HG03469 (cell line): ENCODE measurements around the gene MKS1.

Experiments
- ATAC-seq: cut with Tn5 transposase; IDR thresholded peaks from one replicate; pipeline ENCODE4 v1.9.1; 2021; ENCODE audit warnings: mild to moderate bottlenecking, moderate library complexity, moderate number of reproducible peaks; ENCODE audit not compliant: unreplicated experiment

Gene MKS1

DNA sequence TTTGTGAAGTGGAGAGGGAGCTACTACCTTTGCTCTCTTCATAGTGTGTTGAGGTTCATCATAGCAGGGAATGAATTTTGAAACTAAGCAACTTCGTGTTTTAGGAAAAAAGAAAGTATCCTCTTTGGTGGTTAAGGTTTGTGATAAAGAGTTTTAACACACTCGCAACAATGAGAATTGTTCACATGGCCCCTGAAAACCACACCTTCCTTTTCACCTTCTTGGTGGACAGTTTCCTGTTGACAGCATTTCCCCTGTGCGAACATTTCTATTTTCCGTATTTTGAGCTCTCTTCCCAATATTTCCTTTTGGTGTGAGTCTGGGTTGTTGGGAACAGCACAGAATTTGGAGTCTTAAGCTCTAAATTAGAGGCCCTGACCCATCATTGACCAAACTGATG lies 48.4 kb downstream of the MKS1 start:
- ATAC-seq = no peak

DNA sequence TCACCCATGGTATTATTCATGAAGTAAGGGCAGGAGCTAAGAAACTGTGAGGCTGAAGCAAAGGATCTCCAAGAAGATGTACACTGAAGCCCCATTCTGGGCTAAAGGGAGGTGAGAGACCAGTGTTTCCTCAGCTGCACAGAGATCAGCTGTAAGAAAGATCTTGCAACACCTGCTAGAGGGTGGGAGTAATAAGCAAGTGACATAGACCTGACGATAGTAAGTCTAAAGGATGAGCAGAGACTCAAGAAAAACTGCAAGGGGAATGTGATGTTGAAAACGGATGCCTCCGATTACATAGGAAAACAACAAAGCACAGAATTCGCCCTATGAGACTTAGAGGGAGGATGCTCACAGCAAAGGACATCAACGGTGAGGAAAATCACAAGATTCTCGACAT lies 52.4 kb downstream of the MKS1 start, which contains the start of gene OR4D2:
Gene OR4D2, plus strand, starts transcription at position 301 of the 400 bp plus-strand sequence. CDS start 2,674 bp downstream, outside the sequence.
- no peak for ATAC-seq

DNA sequence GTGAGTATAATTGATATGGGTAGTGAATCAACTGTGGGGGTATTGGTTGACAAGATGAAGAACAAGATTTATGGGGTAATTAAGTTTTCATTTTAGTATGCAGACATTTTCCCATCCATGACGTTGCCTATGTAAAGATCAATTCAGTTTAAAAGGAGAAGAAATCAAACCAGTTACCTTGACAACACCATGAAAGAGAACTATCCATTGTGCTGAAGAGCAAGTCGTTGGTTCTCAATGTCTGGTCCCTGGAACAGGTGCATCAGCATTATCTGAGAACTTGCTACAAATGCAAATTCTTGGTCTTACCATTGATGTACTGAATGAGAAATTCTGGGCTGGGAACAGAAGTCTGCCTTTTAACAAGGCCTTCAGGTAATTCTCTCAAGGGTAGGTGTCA lies 53.1 kb downstream of the MKS1 start:
- ATAC-seq = no peak

DNA sequence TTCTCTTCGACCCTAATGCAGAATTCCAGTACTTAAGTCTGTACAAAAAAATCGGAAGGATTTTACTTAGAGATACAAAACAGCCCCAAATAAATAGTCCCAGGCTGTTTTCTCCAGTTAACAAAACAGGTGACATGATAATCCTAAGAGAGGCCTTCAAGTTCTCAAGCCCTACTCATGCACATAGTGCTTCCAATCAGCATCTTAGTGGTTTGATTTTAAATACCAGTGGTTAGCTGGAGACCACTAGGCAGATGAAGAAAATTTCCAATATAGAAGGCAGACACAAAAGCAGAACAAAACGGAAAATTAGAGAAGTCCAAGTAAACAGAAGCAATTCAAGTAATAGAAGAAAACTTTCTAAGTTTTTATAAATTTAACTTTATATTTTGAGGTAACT lies 57.5 kb downstream of the MKS1 start:
- no peak for ATAC-seq

DNA sequence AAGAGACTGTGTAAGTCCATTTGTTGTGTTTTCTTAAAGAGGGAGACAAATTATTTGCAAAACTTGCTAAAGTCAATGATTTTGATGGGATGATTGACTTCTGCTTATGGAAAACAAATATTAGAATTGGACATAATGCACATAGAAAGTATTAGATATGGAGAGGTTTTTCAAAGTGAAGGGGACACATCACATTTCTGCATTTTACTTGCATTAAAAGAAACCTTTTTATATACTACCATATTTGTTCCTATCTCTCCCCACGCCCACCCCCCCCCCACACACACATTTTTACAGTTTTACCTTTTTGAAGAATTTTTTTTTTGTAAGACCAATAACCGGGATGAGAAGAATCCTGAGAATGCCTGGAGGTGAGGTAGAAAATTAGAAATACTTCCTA lies 60.9 kb downstream of the MKS1 start:
- ATAC-seq = no peak

DNA sequence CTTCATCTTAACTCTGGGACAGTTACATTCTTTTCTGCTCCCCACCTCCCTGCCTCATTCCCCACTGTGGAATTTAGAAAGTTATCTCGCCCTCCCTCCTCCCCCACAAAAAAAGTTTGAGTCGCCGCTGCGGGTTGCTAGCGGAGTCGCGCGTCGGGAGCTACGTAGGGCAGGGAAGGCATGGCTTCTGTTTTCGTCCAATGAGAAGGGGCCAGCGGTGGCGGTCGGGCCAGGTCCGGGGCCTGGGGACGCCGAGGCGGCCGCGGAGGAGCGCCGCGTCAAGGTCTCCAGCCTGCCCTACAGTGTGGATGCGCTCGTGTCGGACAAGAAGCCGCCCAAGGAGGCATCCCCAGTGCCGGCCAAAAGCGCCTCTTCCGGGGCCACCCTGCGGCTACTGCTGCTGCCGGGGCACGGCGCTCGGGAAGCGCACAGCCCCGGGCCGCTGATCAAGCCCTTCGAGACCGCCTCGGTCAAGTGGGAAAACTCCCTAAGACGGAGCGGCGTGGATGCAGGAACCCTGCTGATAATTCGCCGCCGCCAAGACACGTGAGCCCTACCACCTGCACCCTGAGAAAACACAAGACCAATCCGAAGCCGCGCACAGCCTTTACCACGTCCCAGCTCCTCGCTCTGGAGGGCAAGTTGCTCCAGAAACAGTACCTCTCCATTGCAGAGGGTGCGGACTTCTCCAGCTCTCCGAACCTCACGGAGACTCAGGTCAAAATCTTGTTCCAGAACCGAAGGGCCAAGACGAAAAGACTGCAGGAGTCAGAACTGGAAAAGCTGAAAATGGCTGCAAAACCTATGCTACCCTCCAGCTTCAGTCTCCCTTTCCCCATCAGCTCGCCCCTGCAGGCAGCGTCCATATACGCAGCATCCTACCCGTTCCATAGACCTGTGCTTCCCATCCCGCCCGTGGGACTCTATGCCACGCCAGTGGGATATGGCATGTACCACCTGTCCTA lies 61.9 kb downstream of the MKS1 start:
- no peak for ATAC-seq
